Activated CD8-positive, alpha-beta T cell treated with anti-CD3 and anti-CD28 coated beads for 36 hours (primary cell): Measurements from ENCODE around the gene KISS1. TPM values are rescaled to one million over a fixed set of nuclear protein-coding genes. Genes with fewer than 3 reads are reported as not detected.
A peak's percentile ranks its signal among the peaks of the same experiment; 100 is the strongest.

Experiments used
- ATAC-seq: fragments of 200-7000 bp; cut with Tn5 transposase; one replicate; pipeline ENCODE4 v1.10.0; 2021; ENCODE audit warnings: mild to moderate bottlenecking, moderate library complexity
- CTCF ChIA-PET: fragments of 350-600 bp; sonication (Branson Sonifier 250); formaldehyde crosslinking; loops from one replicate; lab custom pipeline; 2021; ENCODE audit warnings: antibody characterized with exemption; lab: Charles Lee
- POLR2A ChIA-PET: fragments of 350-600 bp; sonication (Branson Sonifier 250); formaldehyde crosslinking; loops from one replicate; lab custom pipeline; 2021; ENCODE audit warnings: antibody characterized with exemption; lab: Charles Lee
- DNase-seq: peaks from one replicate; pipeline ENCODE4 v3.0.0-alpha.2; 2020
- H3K27ac Mint-ChIP-seq: one replicate; pipeline ENCODE4 v1.8.0; 2021; ENCODE audit warnings: mild to moderate bottlenecking, mixed read lengths
- H3K27me3 Mint-ChIP-seq: one replicate; pipeline ENCODE4 v1.8.0; 2021; ENCODE audit warnings: mixed read lengths
- H3K36me3 Mint-ChIP-seq: one replicate; pipeline ENCODE4 v1.8.0; 2021; ENCODE audit warnings: low read depth, mixed read lengths
- H3K4me1 Mint-ChIP-seq: one replicate; pipeline ENCODE4 v1.8.0; 2021; ENCODE audit warnings: low read depth, mixed read lengths
- H3K4me3 Mint-ChIP-seq: one replicate; pipeline ENCODE4 v1.8.0; 2021; ENCODE audit warnings: mild to moderate bottlenecking, moderate library complexity, mixed read lengths
- H3K9me3 Mint-ChIP-seq: one replicate; pipeline ENCODE4 v1.8.0; 2021; ENCODE audit warnings: mixed read lengths
- intact Hi-C: fragments of 100-400 bp; cut with micrococcal nuclease; formaldehyde crosslinking; loops from one replicate; pipeline ENCODE4 v1.10.0; 2022
- total RNA-seq, 2 experiments: library from RNA; stranded (reverse); gene quantifications; one replicate each; pipeline ENCODE4 v1.2.3, GENCODE V29; 2021
- TF ChIP-seq, protein P1 (sequence below): fragments of 200-600 bp; IDR thresholded peaks from one replicate; pipeline ENCODE4 v1.8.0; 2022; ENCODE audit warnings: antibody characterized with exemption, mild to moderate bottlenecking

KISS1 gene
- total RNA-seq, 2 experiments from 2014 or later, result not detected

DNA sequence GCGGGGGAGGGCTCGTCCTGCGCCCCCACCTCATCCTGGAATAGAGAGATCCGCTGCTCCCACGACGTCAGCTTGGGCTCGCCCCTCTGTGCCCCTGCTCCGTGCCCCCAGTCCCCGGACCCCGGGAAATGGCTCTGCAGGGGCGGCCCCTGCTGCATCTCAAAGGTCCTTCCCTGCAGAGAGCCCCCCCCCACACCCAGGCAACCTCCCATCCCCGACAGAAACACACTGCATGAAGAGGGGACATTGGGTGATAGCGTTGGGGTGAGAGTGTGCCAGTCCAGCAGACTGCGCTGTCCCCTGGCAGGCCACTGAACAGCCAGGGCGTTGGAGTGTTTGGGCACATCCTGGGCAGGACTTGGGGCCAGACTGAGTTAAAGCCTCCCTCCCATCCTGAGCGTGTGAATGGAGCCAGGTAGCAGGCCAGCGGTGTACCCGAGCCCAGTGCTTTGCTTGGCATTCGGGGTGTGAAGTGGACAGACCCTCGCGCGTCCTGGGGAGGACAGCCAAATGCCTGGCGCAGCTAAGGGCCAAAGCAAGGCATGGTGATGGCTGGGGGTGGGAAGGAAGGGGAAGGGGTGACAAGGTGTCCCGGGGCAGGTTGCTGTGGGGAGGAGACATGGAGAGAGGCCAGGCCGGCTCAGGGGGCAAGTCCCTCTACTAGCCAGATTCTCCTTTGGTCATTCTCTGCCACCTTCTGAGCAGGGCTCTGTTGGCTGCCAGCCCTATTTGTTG is 43.8 kb downstream of the KISS1 start:
- peak overlapping the region; percentile 67 for H3K4me3 Mint-ChIP-seq
- H3K4me1 Mint-ChIP-seq, result peaks cover 3% of the 10 kb centered on the region
- H3K27me3 Mint-ChIP-seq, result no peaks in the 10 kb centered on the region
- DNase-seq, result peak; percentile 21
- no peaks in the 10 kb centered on the region for H3K36me3 Mint-ChIP-seq
- TF ChIP-seq, protein P1, sequence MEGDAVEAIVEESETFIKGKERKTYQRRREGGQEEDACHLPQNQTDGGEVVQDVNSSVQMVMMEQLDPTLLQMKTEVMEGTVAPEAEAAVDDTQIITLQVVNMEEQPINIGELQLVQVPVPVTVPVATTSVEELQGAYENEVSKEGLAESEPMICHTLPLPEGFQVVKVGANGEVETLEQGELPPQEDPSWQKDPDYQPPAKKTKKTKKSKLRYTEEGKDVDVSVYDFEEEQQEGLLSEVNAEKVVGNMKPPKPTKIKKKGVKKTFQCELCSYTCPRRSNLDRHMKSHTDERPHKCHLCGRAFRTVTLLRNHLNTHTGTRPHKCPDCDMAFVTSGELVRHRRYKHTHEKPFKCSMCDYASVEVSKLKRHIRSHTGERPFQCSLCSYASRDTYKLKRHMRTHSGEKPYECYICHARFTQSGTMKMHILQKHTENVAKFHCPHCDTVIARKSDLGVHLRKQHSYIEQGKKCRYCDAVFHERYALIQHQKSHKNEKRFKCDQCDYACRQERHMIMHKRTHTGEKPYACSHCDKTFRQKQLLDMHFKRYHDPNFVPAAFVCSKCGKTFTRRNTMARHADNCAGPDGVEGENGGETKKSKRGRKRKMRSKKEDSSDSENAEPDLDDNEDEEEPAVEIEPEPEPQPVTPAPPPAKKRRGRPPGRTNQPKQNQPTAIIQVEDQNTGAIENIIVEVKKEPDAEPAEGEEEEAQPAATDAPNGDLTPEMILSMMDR, result no peak
- intact Hi-C loops, result no loop called here
- ChIA-PET CTCF (interaction anchor here (0.9 to 2.8 kb wide), 5 partner anchors 10 to 246 kb away, joined by 3 to 19 read pairs (median 7); no protein-coding TSS in a partner anchor), POLR2A (interaction anchor here (0.8 kb wide), 1 partner anchor 214 kb away, joined by 3 read pairs; no protein-coding TSS in a partner anchor)
- peak; percentile 15 for ATAC-seq
- no peaks in the 10 kb centered on the region for H3K9me3 Mint-ChIP-seq
- H3K27ac Mint-ChIP-seq, result no peak overlapping the region

GRCh38 chr1:204151552-204152309 is 44.6 kb downstream of the KISS1 start, which contains the start of gene ETNK2:
ETNK2 (minus strand) TSS chr1:204152044; CDS start chr1:204151852, 192 bp downstream.
- ATAC-seq (peak; percentile 80), DNase-seq (peak; percentile 57)
- ChIA-PET CTCF (interaction anchor here (1.3 to 2.8 kb wide), 4 partner anchors 11 to 247 kb away, joined by 6 to 19 read pairs (median 8); no protein-coding TSS in a partner anchor), POLR2A (interaction anchor here (0.8 to 2.0 kb wide), 2 partner anchors 212 to 215 kb away, joined by 3 to 8 read pairs; no protein-coding TSS in a partner anchor)
- Mint-ChIP-seq H3K9me3 (no peaks in the 10 kb centered on the region), H3K27ac (no peak within 1 kb of the TSS), H3K36me3 (no peaks in the 10 kb centered on the region), H3K27me3 (no peaks in the 10 kb centered on the region), H3K4me1 (peaks cover 3% of the 10 kb centered on the region), H3K4me3 (peak within 1 kb of the TSS; percentile 67)
- TF ChIP-seq, protein P1, result no peak
- intact Hi-C loops, result no loop called here

- Mint-ChIP-seq H3K4me3 (peak overlapping the region; percentile 45), H3K27me3 (no peaks in the 10 kb centered on the region), H3K9me3 (no peaks in the 10 kb centered on the region), H3K27ac (no peak overlapping the region), H3K4me1 (peaks cover 3% of the 10 kb centered on the region), H3K36me3 (no peaks in the 10 kb centered on the region)
- CTCF ChIA-PET, result interaction anchor here (0.9 to 2.8 kb wide), 5 partner anchors 12 to 248 kb away, joined by 3 to 19 read pairs (median 7); no protein-coding TSS in a partner anchor
- peak; percentile 31 for DNase-seq
- TF ChIP-seq, protein P1, result no peak
- POLR2A ChIA-PET, result interaction anchor here (0.6 to 2.0 kb wide), 2 partner anchors 180 to 213 kb away, joined by 3 to 8 read pairs; no protein-coding TSS in a partner anchor
- peak; percentile 38 for ATAC-seq
- intact Hi-C loops, result no loop called here
These were observed 45.4 kb downstream of the KISS1 start for GRCh38 chr1:204150702-204151551.

DNA sequence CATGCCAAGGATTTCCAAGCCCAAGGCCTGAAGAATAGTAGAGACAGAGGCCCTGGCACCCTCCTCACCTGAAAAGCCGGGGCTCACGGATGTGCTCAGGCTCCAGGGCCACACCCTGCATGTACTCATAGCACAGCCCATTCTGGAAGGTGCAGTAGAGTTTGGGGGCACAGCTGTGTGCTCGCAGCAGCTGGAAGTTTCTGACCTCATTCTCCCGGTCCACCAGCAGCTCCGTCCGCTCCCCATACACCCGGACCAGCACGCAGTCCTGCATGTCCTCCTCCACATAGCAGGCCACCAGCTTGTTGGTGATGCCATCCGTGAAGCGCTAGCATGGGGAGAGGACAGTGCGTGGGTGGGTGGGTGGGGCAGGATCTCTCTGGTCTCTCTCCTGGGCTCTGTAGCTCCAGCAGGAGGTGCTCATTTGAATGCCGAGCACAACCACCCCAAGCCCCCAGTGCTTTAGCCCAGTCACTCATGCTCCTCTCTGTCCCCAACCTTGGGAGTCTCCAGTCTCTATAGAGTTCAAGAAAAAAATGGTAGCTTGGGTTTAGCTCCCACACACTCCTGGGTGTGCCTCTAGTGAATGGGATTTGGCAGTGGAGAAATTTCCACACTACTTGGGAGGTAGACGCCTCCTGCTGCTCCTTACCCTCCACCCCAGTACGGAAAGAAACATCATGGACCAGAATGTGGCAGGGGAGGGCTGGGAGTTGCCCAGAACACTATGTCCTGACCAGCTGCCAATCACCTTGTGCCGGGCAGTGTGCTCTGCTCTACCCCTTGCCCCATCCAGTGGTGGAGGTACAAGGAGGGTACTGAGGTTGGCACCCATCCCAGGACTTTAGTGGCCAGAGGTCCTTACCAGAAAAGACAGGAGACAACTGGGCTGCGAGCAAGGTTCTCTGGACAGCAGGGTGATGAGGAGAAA is 46.4 kb downstream of the KISS1 start:
- H3K9me3 Mint-ChIP-seq, result no peaks in the 10 kb centered on the region
- DNase-seq (no peak), ATAC-seq (no peak)
- H3K4me1 Mint-ChIP-seq, result peaks cover 3% of the 10 kb centered on the region
- no peaks in the 10 kb centered on the region for H3K36me3 Mint-ChIP-seq
- H3K27ac Mint-ChIP-seq, result no peak overlapping the region
- POLR2A ChIA-PET, result interaction anchor here (0.6 to 2.0 kb wide), 3 partner anchors 14 to 214 kb away, joined by 3 to 8 read pairs (median 3); no protein-coding TSS in a partner anchor
- TF ChIP-seq, protein P1, result no peak
- intact Hi-C loops, result no loop called here
- CTCF ChIA-PET, result interaction anchor here (0.9 to 2.8 kb wide), 4 partner anchors 13 to 217 kb away, joined by 3 to 19 read pairs (median 4); no protein-coding TSS in a partner anchor
- no peaks in the 10 kb centered on the region for H3K27me3 Mint-ChIP-seq
- H3K4me3 Mint-ChIP-seq, result peak overlapping the region; percentile 44
